Measurements from ENCODE around the gene ATP6V0A4.

Gene ATP6V0A4

GRCh38 chr7:138720286-138720685 lies 77.7 kb downstream of the ATP6V0A4 start:
- Histone ChIP-seq H4K20me1 (ENCODE audit: low read depth, low read length) (no peaks in the 10 kb centered on the region), H3K27ac (ENCODE audit: low read depth, low read length) (no peak overlapping the region), H3K4me2 (ENCODE audit: low read depth, low read length, poor library complexity, severe bottlenecking) (no peak overlapping the region), H3K9ac (ENCODE audit: low read length) (no peak overlapping the region), H3K4me3 (ENCODE audit: insufficient read depth, low read length, poor library complexity, severe bottlenecking) (no peak overlapping the region), H3F3A (ENCODE audit: insufficient read depth) (no peaks in the 10 kb centered on the region), H3K9me2 (replicated peaks; ENCODE audit: insufficient read depth, low read length) (no peaks in the 10 kb centered on the region), H3K9me3 (ENCODE audit: insufficient read depth, low read length) (no peaks in the 10 kb centered on the region), H3K36me3 (ENCODE audit: low read length) (no peaks in the 10 kb centered on the region), H2AFZ (ENCODE audit: low read depth, low read length, severe bottlenecking) (no peak overlapping the region), H3K27me3 (ENCODE audit: low read length) (no peaks in the 10 kb centered on the region), H3K79me2 (ENCODE audit: insufficient read depth, low read length) (no peaks in the 10 kb centered on the region)
- TF ChIP-seq, protein P1, sequence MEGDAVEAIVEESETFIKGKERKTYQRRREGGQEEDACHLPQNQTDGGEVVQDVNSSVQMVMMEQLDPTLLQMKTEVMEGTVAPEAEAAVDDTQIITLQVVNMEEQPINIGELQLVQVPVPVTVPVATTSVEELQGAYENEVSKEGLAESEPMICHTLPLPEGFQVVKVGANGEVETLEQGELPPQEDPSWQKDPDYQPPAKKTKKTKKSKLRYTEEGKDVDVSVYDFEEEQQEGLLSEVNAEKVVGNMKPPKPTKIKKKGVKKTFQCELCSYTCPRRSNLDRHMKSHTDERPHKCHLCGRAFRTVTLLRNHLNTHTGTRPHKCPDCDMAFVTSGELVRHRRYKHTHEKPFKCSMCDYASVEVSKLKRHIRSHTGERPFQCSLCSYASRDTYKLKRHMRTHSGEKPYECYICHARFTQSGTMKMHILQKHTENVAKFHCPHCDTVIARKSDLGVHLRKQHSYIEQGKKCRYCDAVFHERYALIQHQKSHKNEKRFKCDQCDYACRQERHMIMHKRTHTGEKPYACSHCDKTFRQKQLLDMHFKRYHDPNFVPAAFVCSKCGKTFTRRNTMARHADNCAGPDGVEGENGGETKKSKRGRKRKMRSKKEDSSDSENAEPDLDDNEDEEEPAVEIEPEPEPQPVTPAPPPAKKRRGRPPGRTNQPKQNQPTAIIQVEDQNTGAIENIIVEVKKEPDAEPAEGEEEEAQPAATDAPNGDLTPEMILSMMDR (IDR thresholded peaks at IDR 0.05; ENCODE audit: insufficient read depth, low read length, poor library complexity, severe bottlenecking): no peak
- no peak for TF ChIP-seq EZH2phosphoT487 (conservative IDR thresholded peaks at IDR 0.05; ENCODE audit: low read length)

- Histone ChIP-seq H3K79me2 (ENCODE audit: insufficient read depth, low read length) (no peaks in the 10 kb centered on the region), H3K9me3 (ENCODE audit: insufficient read depth, low read length) (no peaks in the 10 kb centered on the region), H3K27me3 (ENCODE audit: low read length) (no peaks in the 10 kb centered on the region), H3K9ac (ENCODE audit: low read length) (no peak overlapping the region), H3K4me3 (ENCODE audit: insufficient read depth, low read length, poor library complexity, severe bottlenecking) (no peak overlapping the region), H3F3A (ENCODE audit: insufficient read depth) (no peaks in the 10 kb centered on the region), H3K4me2 (ENCODE audit: low read depth, low read length, poor library complexity, severe bottlenecking) (no peak overlapping the region), H3K36me3 (ENCODE audit: low read length) (no peaks in the 10 kb centered on the region), H3K27ac (ENCODE audit: low read depth, low read length) (no peak overlapping the region), H4K20me1 (ENCODE audit: low read depth, low read length) (no peaks in the 10 kb centered on the region), H3K9me2 (replicated peaks; ENCODE audit: insufficient read depth, low read length) (no peaks in the 10 kb centered on the region), H2AFZ (ENCODE audit: low read depth, low read length, severe bottlenecking) (no peak overlapping the region)
- no peak for TF ChIP-seq EZH2phosphoT487 (conservative IDR thresholded peaks at IDR 0.05; ENCODE audit: low read length)
- TF ChIP-seq, protein P1 (IDR thresholded peaks at IDR 0.05; ENCODE audit: insufficient read depth, low read length, poor library complexity, severe bottlenecking): no peak
Measured at GRCh38 chr7:138716889-138717288, 81.1 kb downstream of the ATP6V0A4 start.

- Histone ChIP-seq H3K4me2 (ENCODE audit: low read depth, low read length, poor library complexity, severe bottlenecking) (no peak overlapping the region), H3K9me2 (replicated peaks; ENCODE audit: insufficient read depth, low read length) (no peaks in the 10 kb centered on the region), H3K36me3 (ENCODE audit: low read length) (no peaks in the 10 kb centered on the region), H3K79me2 (ENCODE audit: insufficient read depth, low read length) (no peaks in the 10 kb centered on the region), H3F3A (ENCODE audit: insufficient read depth) (no peaks in the 10 kb centered on the region), H2AFZ (ENCODE audit: low read depth, low read length, severe bottlenecking) (no peak overlapping the region), H3K9me3 (ENCODE audit: insufficient read depth, low read length) (no peaks in the 10 kb centered on the region), H4K20me1 (ENCODE audit: low read depth, low read length) (no peaks in the 10 kb centered on the region), H3K27me3 (ENCODE audit: low read length) (no peaks in the 10 kb centered on the region), H3K4me3 (ENCODE audit: insufficient read depth, low read length, poor library complexity, severe bottlenecking) (no peak overlapping the region), H3K27ac (ENCODE audit: low read depth, low read length) (no peak overlapping the region), H3K9ac (ENCODE audit: low read length) (no peak overlapping the region)
- TF ChIP-seq, protein P1 (IDR thresholded peaks at IDR 0.05; ENCODE audit: insufficient read depth, low read length, poor library complexity, severe bottlenecking): no peak
- TF ChIP-seq EZH2phosphoT487 (conservative IDR thresholded peaks at IDR 0.05; ENCODE audit: low read length): no peak
Measured at GRCh38 chr7:138713191-138713590, 84.8 kb downstream of the ATP6V0A4 start.
